ENCODE results near the gene MPI. TPM values are rescaled to one million over a fixed set of nuclear protein-coding genes. Genes with fewer than 3 reads are reported as not detected.
"Not testable (repeated sequence)": the region's sequence is repeated elsewhere in the genome, so short reads cannot be mapped to it uniquely, and the experiment has no call there.

MPI gene
- polyA plus RNA-seq, 3 donors: 19.2 to 19.9 (median 19.7) TPM

- H3K4me2 ChIP-seq (replicated peaks; ENCODE audit: extremely low read depth, low read length, poor library complexity, severe bottlenecking): no peak overlapping the region
- H3K4me3 ChIP-seq (replicated peaks in 1 of 3; ENCODE audit: low read depth in 2 of 3, low read length in 3 of 3): no peak overlapping the region
- Mint-ChIP-seq H3K4me1 (peaks cover 28% of the 10 kb centered on the region), H3K4me3 (no peak overlapping the region), H3K27me3 (ENCODE audit: low read depth in 3 of 3) (no peaks in the 10 kb centered on the region), H3K27ac (peak overlapping the region in 2 of 7 donors; percentile 4 to 6), H3K9me3 (no peaks in the 10 kb centered on the region), H3K36me3 (peaks cover 22 to 44% of the 10 kb centered on the region in 2 donors)
- no peak overlapping the region for H2AFZ ChIP-seq (ENCODE audit: insufficient read depth, low read depth, low read length, poor library complexity, severe bottlenecking)
- peaks cover 20 to 36% of the 10 kb centered on the region in 2 donors for H3K36me3 ChIP-seq (replicated peaks in 1 of 2; ENCODE audit: control insufficient read depth in 1 of 2, insufficient read depth in 2 of 2, low read length in 2 of 2)
- H3K9me3 ChIP-seq (replicated peaks in 1 of 2; ENCODE audit: control insufficient read depth in 1 of 2, insufficient read depth in 1 of 2, low read length in 2 of 2): no peaks in the 10 kb centered on the region
- intact Hi-C loops (cut with micrococcal nuclease): no loop called here
- peaks cover 92% of the 10 kb centered on the region for H3K79me2 ChIP-seq (ENCODE audit: insufficient read depth, low read length)
- peaks cover 16 to 29% of the 10 kb centered on the region in 2 donors for H3K4me1 ChIP-seq (ENCODE audit: control insufficient read depth in 1 of 2, insufficient read depth in 2 of 2, low read length in 2 of 2)
- no peak overlapping the region for H3K9ac ChIP-seq (ENCODE audit: insufficient read depth, low read length, poor library complexity, severe bottlenecking)
- DNase-seq: no peak
- peaks cover 77% of the 10 kb centered on the region for H4K20me1 ChIP-seq (ENCODE audit: insufficient read depth, low read length)
- H3K27ac ChIP-seq (ENCODE audit: low read depth in 1 of 2, low read length in 2 of 2): no peak overlapping the region
- no peak for TF ChIP-seq CTCF (IDR thresholded peaks at IDR 0.05)
- H3K27me3 ChIP-seq (ENCODE audit: control insufficient read depth in 2 of 2, insufficient read depth in 2 of 2, low read length in 2 of 2): no peaks in the 10 kb centered on the region
- 84% methylated on average over 2 of the region's 2 CpGs for WGBS (ENCODE audit: insufficient coverage)
Observed at GRCh38 chr15:74933573-74933972, 43.7 kb downstream of the MPI start.

- Histone ChIP-seq H4K20me1 (ENCODE audit: insufficient read depth, low read length) (peaks cover 62% of the 10 kb centered on the region), H3K79me2 (ENCODE audit: insufficient read depth, low read length) (peaks cover 76% of the 10 kb centered on the region), H3K4me1 (ENCODE audit: control insufficient read depth in 1 of 2, insufficient read depth in 2 of 2, low read length in 2 of 2) (peaks cover 16 to 29% of the 10 kb centered on the region in 2 donors), H3K36me3 (replicated peaks in 1 of 2; ENCODE audit: control insufficient read depth in 1 of 2, insufficient read depth in 2 of 2, low read length in 2 of 2) (peaks cover 8 to 20% of the 10 kb centered on the region in 2 donors)
- H3K4me2 ChIP-seq (replicated peaks; ENCODE audit: extremely low read depth, low read length, poor library complexity, severe bottlenecking); H3K4me3 ChIP-seq (replicated peaks in 1 of 3; ENCODE audit: low read depth in 2 of 3, low read length in 3 of 3); H3K27me3 Mint-ChIP-seq (ENCODE audit: low read depth in 3 of 3); H3K27me3 ChIP-seq (ENCODE audit: control insufficient read depth in 2 of 2, insufficient read depth in 2 of 2, low read length in 2 of 2); H3K9ac ChIP-seq (ENCODE audit: insufficient read depth, low read length, poor library complexity, severe bottlenecking); H3K27ac ChIP-seq (ENCODE audit: low read depth in 1 of 2, low read length in 2 of 2); H2AFZ ChIP-seq (ENCODE audit: insufficient read depth, low read depth, low read length, poor library complexity, severe bottlenecking); DNase-seq; H3K9me3 Mint-ChIP-seq; H3K9me3 ChIP-seq (replicated peaks in 1 of 2; ENCODE audit: control insufficient read depth in 1 of 2, insufficient read depth in 1 of 2, low read length in 2 of 2): not testable (repeated sequence)
- peaks cover 13 to 28% of the 10 kb centered on the region in 2 donors for H3K36me3 Mint-ChIP-seq
- intact Hi-C loops (cut with micrococcal nuclease): loop anchor here in 1 of 2 donors (5.0 kb wide), 2 partner anchors 267 to 517 kb away; partner anchors contain the start of genes C15orf39 and SIN3A
- peak overlapping the region in 1 of 2 donors; percentile 30 for H3K4me3 Mint-ChIP-seq
- H3K27ac Mint-ChIP-seq: peak overlapping the region in 3 of 7 donors; percentile 46 to 66 (median 53)
- no CpG with 5 or more reads among the region's 3 CpGs for WGBS (ENCODE audit: insufficient coverage)
- H3K4me1 Mint-ChIP-seq: peaks cover 28% of the 10 kb centered on the region
Observed at GRCh38 chr15:74935193-74935592, 45.4 kb downstream of the MPI start.
